Measurements from ENCODE around the gene THAP4.

The THAP4 gene

DNA sequence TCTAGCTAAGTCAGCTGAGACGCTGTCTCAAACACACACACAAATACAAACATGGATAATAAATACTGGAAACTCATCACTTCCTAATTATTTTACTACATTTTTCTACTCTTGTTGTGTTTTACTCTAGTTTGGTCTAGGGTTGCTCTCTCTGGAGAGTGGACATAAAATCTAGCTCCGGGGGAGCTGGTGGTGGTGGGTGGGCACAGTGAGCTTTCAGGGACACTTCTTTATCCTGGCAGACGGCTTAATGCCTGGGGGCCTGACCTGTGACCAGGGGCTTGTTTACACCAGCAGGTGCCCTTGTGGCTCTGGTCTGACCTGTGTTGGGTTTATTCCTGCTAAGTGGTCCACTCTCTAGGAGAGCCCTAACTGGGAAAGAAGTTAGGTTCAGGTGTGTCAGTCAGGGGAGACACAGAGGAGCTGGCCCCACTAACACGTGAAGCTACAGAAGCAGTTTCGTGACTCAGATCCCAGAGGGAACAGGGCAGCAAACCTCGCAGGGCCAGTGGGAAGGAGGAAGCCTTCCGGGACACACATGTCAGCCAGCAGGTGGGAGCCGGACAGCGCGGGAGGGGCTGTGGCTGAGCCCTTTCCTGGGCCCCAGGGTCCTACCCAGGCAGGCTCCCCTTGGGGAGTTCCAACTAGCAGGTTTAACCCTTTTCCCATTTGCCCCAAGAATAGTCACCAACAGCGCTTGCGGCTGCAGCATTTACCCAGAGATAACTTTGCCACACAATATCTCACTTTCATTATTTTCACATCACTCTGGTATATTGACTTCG, 100.9 kb downstream of the THAP4 start:
- ATAC-seq = no peak
- H3K36me3 Mint-ChIP-seq = no peaks in the 10 kb centered on the region

DNA sequence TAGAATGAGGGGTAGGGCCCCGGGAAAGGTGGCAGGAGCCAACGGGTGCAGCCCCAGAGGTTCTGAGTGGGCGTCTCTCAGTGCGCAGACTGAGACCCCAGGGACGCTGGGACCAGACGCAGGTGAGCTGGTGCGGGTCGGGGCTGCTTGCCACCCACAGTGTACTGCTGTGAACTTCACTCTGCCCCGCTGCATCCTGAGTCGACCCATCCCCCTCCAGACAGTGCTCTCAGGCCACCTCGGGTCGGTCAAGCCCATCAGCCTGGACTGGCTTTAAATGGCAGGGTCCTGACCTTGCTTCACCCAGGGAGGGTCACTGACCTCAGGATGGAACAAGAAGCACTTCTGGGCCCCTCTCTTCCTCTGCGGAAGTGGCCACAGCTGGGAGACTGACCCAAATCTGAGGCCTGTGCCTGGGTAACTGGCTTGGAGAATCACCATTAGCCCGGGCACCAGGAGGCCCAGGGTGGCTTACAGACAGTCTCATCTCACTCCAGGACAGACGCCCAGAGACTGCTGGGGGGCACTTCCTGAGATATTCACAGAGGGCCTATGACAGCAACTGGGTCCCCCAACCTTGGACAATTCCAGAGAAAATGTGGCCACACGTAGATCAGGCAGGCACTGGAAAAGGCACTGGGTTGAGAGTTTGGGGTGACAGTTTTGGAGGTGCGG, 102.1 kb downstream of the THAP4 start:
- ATAC-seq (no peak), DNase-seq (ENCODE audit: low spot score in 2 of 2) (no peak)
- no peak overlapping the region for H3K4me3 Mint-ChIP-seq
- H3K4me1 Mint-ChIP-seq = no peaks in the 10 kb centered on the region
- no peaks in the 10 kb centered on the region for H3K36me3 Mint-ChIP-seq
- H3K9me3 Mint-ChIP-seq = no peaks in the 10 kb centered on the region
- H3K27ac Mint-ChIP-seq = no peak overlapping the region

More for the DNA sequence above, 100.9 kb downstream of the THAP4 start:
- no peak for DNase-seq (ENCODE audit: low spot score in 2 of 2)
- H3K27ac Mint-ChIP-seq = no peak overlapping the region
- no peaks in the 10 kb centered on the region for H3K9me3 Mint-ChIP-seq
- H3K4me3 Mint-ChIP-seq = no peak overlapping the region
- peaks cover 5% of the 10 kb centered on the region for H3K4me1 Mint-ChIP-seq

All from stimulated activated effector memory CD8-positive, alpha-beta T cell treated with anti-CD3 and anti-CD28 coated beads, Interleukin-12 subunit alpha, Interleukin-12 subunit beta, amount 100 ng/mL, for 72 hours (primary cell).